Choroid plexus epithelial cell (primary cell): ENCODE measurements around the gene DNAJB5.

Experiments
- DNase-seq: peaks from one replicate; pipeline ENCODE4 v3.0.0-alpha.2; 2010; ENCODE audit warnings: low read depth
- H3K4me3 ChIP-seq: 2 replicates; pipeline ENCODE4 v1.5.1; 2011; ENCODE audit warnings: low read depth, mild to moderate bottlenecking, control low read depth, low read length, moderate library complexity
- TF ChIP-seq, protein P1 (sequence below): conservative IDR thresholded peaks from 2 replicates; pipeline ENCODE4 v1.5.1; 2011; ENCODE audit warnings: low read depth, mild to moderate bottlenecking, control low read depth, inconsistent platforms, low read length, moderate library complexity

Gene DNAJB5

GRCh38 chr9:34958411-34958982 lies 31.0 kb upstream of the DNAJB5 start:
- DNase-seq, result no peak
- no peak overlapping the region for H3K4me3 ChIP-seq
- TF ChIP-seq, protein P1, sequence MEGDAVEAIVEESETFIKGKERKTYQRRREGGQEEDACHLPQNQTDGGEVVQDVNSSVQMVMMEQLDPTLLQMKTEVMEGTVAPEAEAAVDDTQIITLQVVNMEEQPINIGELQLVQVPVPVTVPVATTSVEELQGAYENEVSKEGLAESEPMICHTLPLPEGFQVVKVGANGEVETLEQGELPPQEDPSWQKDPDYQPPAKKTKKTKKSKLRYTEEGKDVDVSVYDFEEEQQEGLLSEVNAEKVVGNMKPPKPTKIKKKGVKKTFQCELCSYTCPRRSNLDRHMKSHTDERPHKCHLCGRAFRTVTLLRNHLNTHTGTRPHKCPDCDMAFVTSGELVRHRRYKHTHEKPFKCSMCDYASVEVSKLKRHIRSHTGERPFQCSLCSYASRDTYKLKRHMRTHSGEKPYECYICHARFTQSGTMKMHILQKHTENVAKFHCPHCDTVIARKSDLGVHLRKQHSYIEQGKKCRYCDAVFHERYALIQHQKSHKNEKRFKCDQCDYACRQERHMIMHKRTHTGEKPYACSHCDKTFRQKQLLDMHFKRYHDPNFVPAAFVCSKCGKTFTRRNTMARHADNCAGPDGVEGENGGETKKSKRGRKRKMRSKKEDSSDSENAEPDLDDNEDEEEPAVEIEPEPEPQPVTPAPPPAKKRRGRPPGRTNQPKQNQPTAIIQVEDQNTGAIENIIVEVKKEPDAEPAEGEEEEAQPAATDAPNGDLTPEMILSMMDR, result no peak

GRCh38 chr9:34959461-34959860 lies 30.1 kb upstream of the DNAJB5 start:
- no peak for DNase-seq
- TF ChIP-seq, protein P1, result no peak
- no peak overlapping the region for H3K4me3 ChIP-seq

DNA sequence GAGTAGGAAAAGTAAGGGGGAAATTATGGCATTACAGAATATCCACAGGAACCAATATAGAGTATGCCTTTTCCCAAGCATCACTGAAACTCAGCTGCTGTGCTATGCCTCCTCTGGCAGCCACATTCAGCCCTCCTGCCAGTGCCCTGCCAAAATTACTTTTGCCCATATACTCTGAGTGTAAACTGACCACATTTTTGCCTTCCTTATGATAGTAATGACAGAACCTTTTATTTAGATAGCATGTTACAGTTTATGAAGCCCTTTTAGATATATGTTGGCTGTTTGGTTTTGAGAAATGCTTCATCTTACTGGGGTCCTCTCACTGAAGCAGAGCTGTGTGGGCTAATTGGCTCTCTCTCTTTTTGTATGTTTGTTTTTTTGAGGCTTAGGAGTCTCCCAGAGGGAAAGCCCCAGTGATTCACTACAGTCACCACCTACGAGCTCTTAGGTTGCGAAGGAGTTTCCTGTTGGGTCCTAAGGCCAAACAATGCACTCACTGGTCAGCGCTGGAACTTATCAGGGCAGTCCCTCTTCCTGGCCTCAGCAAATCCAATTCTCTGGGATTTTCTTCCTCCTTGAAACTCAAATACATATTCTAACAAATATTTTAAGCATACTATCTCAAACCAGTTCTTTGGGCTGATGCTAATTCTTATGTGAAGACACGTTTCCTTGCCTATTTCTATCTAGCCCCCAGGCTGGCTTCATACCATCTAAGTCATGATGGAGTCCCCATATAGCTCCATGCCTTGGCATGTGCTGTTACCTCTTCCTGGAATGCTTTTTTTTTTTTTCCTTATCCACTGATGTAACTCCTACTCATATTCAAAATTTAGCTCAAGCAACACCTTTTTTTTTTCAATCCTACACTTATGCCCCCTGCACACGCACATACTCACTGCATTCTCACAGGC lies 27.7 kb upstream of the DNAJB5 start:
- no peak overlapping the region for H3K4me3 ChIP-seq
- DNase-seq, result peak; percentile 70
- TF ChIP-seq, protein P1, result no peak

GRCh38 chr9:34962546-34962945 lies 27.0 kb upstream of the DNAJB5 start:
- DNase-seq, result no peak
- TF ChIP-seq, protein P1, result no peak
- H3K4me3 ChIP-seq, result no peak overlapping the region

- no peak for DNase-seq
- H3K4me3 ChIP-seq, result no peak overlapping the region
- TF ChIP-seq, protein P1, result no peak
Measured at GRCh38 chr9:34963552-34963951, 26.0 kb upstream of the DNAJB5 start.

GRCh38 chr9:34964458-34964857 lies 25.1 kb upstream of the DNAJB5 start:
- DNase-seq, result no peak
- H3K4me3 ChIP-seq, result no peak overlapping the region
- TF ChIP-seq, protein P1, result no peak
